SK-N-SH treated with all-trans-retinoic acid at 6 μM for 48 hours (cell line): ENCODE measurements around the gene ZNF124.

Source experiments
- ATAC-seq: fragments of 200-7000 bp; cut with Tn5 transposase; 3 replicates; pipeline ENCODE4 v1.9.1; 2020; ENCODE audit warnings: mild to moderate bottlenecking, moderate library complexity
- ARNTL ChIP-seq: fragments of 450-650 bp; formaldehyde crosslinking; IDR thresholded peaks from 2 replicates; pipeline ENCODE4 v1.5.0; 2020; ENCODE audit warnings: low read depth, mild to moderate bottlenecking, moderate library complexity, borderline replicate concordance
- BACH2 ChIP-seq: fragments of 250-450 bp; sonication (Bioruptor Pico); IDR thresholded peaks from 2 replicates; pipeline ENCODE4 v1.9.0; 2021; ENCODE audit warnings: mild to moderate bottlenecking, borderline replicate concordance
- CSDC2 ChIP-seq: fragments of 250-450 bp; sonication (Bioruptor Pico); IDR thresholded peaks from 2 replicates; pipeline ENCODE4 v1.5.0; 2020; ENCODE audit warnings: mild to moderate bottlenecking, moderate library complexity
- ESRRG ChIP-seq: fragments of 250-450 bp; sonication (Bioruptor Pico); IDR thresholded peaks from 2 replicates; pipeline ENCODE4 v1.6.1; 2021; ENCODE audit warnings: mild to moderate bottlenecking
- GLIS3 ChIP-seq: fragments of 250-450 bp; sonication (Bioruptor Pico); IDR thresholded peaks from 2 replicates; pipeline ENCODE4 v1.5.0; 2020; ENCODE audit warnings: mild to moderate bottlenecking, moderate library complexity
- ISL1 ChIP-seq: fragments of 250-450 bp; sonication (Bioruptor Pico); IDR thresholded peaks from 2 replicates; pipeline ENCODE4 v2.1.2; 2022; ENCODE audit warnings: mild to moderate bottlenecking, moderate library complexity
- OSR1 ChIP-seq: fragments of 250-450 bp; sonication (Bioruptor Pico); IDR thresholded peaks from 2 replicates; pipeline ENCODE4 v1.8.0; 2022; ENCODE audit warnings: moderate library complexity, mild to moderate bottlenecking, inconsistent platforms
- PPARA ChIP-seq: fragments of 250-450 bp; sonication (Bioruptor Pico); IDR thresholded peaks from 2 replicates; pipeline ENCODE4 v1.5.0; 2020; ENCODE audit warnings: mild to moderate bottlenecking, borderline replicate concordance
- RARB ChIP-seq: fragments of 250-450 bp; sonication (Bioruptor Pico); IDR thresholded peaks from 2 replicates; pipeline ENCODE4 v1.8.0; 2021; ENCODE audit warnings: mild to moderate bottlenecking, moderate library complexity
- SNAI2 ChIP-seq: fragments of 250-450 bp; sonication (Bioruptor Pico); IDR thresholded peaks from 2 replicates; pipeline ENCODE4 v1.5.0; 2020; ENCODE audit warnings: mild to moderate bottlenecking, moderate library complexity
- TCF4 ChIP-seq: fragments of 250-450 bp; sonication (Bioruptor Pico); IDR thresholded peaks from 2 replicates; pipeline ENCODE4 v1.8.0; 2021; ENCODE audit warnings: mild to moderate bottlenecking, moderate library complexity, borderline replicate concordance
- TOX ChIP-seq: fragments of 250-450 bp; sonication (Bioruptor Pico); IDR thresholded peaks from 2 replicates; pipeline ENCODE4 v1.8.0; 2021; ENCODE audit warnings: mild to moderate bottlenecking, moderate library complexity, borderline replicate concordance
- ZFP30 ChIP-seq: fragments of 450-650 bp; formaldehyde crosslinking; IDR thresholded peaks from 2 replicates; pipeline ENCODE4 v1.5.0; 2022; ENCODE audit warnings: mild to moderate bottlenecking, moderate library complexity
- ZNF565 ChIP-seq: fragments of 450-650 bp; formaldehyde crosslinking; conservative IDR thresholded peaks from 2 replicates; pipeline ENCODE4 v1.5.0; 2020; ENCODE audit warnings: low read depth, mild to moderate bottlenecking, moderate library complexity
- ZNF70 ChIP-seq: fragments of 450-650 bp; formaldehyde crosslinking; IDR thresholded peaks from 2 replicates; pipeline ENCODE4 v1.5.0; 2020; ENCODE audit warnings: mild to moderate bottlenecking, moderate library complexity
- ZNF8 ChIP-seq: fragments of 450-650 bp; formaldehyde crosslinking; IDR thresholded peaks from 2 replicates; pipeline ENCODE4 v1.5.0; 2020; ENCODE audit warnings: mild to moderate bottlenecking, moderate library complexity
- TF ChIP-seq, protein P1 (sequence below): fragments of 250-450 bp; sonication (Bioruptor Pico); IDR thresholded peaks from 2 replicates; pipeline ENCODE4 v1.5.0; 2020; ENCODE audit warnings: mild to moderate bottlenecking, moderate library complexity
- TF ChIP-seq, protein P2 (sequence below): fragments of 250-450 bp; sonication (Bioruptor Pico); IDR thresholded peaks from 2 replicates; pipeline ENCODE4 v1.5.1; 2020; ENCODE audit warnings: low read depth, mild to moderate bottlenecking, moderate library complexity
- TF ChIP-seq, protein P3 (sequence below): fragments of 250-450 bp; sonication (Bioruptor Pico); IDR thresholded peaks from 2 replicates; pipeline ENCODE4 v1.5.1; 2021; ENCODE audit warnings: mild to moderate bottlenecking, moderate library complexity
- TF ChIP-seq, protein P4 (sequence below): fragments of 250-450 bp; sonication (Bioruptor Pico); IDR thresholded peaks from 2 replicates; pipeline ENCODE4 v1.8.0; 2021; ENCODE audit warnings: low read depth, mild to moderate bottlenecking, moderate library complexity, borderline replicate concordance

The ZNF124 gene

DNA sequence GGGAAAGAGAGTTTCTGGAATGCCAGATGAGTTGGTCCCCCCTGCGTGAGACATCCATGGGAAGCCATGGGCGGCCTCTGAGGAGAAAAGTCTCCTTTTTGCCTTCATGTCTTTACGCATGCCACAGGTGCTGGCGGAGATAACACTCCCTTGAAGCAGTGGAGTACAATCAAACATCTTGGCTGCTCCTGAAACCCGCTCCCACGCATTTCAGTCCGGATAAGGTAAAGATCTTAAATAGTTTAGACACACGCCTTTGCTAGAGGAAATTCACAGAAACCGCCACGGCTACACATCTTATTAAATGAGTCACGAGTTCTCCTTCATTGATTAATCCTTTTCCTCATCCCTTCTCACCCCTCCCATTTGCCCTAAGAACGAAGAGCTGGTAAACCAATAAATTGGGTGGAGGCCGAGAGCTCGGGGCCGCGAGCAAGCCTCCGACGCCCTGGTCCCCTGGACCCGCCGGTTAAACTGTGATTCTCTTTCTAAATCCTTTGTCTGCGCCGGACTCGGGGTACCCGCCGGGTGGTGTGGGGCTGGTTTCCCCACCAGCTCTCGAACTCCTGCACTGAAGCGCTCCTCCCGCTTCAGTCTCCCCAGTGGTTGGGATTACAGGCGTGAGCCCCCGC is 61.1 kb downstream of the ZNF124 start:
- TF ChIP-seq PPARA (no peak), ZNF70 (CRISPR knock-in tag) (no peak), RARB (CRISPR knock-in tag) (no peak), GLIS3 (CRISPR knock-in tag) (no peak), ARNTL (CRISPR knock-in tag) (no peak), ZNF8 (CRISPR knock-in tag) (no peak), TOX (CRISPR knock-in tag) (no peak), TCF4 (CRISPR knock-in tag) (no peak), SNAI2 (CRISPR knock-in tag) (no peak), ZFP30 (CRISPR knock-in tag) (no peak)
- TF ChIP-seq, protein P1, sequence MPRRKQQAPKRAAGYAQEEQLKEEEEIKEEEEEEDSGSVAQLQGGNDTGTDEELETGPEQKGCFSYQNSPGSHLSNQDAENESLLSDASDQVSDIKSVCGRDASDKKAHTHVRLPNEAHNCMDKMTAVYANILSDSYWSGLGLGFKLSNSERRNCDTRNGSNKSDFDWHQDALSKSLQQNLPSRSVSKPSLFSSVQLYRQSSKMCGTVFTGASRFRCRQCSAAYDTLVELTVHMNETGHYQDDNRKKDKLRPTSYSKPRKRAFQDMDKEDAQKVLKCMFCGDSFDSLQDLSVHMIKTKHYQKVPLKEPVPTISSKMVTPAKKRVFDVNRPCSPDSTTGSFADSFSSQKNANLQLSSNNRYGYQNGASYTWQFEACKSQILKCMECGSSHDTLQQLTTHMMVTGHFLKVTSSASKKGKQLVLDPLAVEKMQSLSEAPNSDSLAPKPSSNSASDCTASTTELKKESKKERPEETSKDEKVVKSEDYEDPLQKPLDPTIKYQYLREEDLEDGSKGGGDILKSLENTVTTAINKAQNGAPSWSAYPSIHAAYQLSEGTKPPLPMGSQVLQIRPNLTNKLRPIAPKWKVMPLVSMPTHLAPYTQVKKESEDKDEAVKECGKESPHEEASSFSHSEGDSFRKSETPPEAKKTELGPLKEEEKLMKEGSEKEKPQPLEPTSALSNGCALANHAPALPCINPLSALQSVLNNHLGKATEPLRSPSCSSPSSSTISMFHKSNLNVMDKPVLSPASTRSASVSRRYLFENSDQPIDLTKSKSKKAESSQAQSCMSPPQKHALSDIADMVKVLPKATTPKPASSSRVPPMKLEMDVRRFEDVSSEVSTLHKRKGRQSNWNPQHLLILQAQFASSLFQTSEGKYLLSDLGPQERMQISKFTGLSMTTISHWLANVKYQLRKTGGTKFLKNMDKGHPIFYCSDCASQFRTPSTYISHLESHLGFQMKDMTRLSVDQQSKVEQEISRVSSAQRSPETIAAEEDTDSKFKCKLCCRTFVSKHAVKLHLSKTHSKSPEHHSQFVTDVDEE (CRISPR knock-in tag), result no peak
- TF ChIP-seq, protein P2, sequence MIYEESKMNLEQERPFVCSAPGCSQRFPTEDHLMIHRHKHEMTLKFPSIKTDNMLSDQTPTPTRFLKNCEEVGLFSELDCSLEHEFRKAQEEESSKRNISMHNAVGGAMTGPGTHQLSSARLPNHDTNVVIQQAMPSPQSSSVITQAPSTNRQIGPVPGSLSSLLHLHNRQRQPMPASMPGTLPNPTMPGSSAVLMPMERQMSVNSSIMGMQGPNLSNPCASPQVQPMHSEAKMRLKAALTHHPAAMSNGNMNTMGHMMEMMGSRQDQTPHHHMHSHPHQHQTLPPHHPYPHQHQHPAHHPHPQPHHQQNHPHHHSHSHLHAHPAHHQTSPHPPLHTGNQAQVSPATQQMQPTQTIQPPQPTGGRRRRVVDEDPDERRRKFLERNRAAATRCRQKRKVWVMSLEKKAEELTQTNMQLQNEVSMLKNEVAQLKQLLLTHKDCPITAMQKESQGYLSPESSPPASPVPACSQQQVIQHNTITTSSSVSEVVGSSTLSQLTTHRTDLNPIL, result no peak
- TF ChIP-seq, protein P3, sequence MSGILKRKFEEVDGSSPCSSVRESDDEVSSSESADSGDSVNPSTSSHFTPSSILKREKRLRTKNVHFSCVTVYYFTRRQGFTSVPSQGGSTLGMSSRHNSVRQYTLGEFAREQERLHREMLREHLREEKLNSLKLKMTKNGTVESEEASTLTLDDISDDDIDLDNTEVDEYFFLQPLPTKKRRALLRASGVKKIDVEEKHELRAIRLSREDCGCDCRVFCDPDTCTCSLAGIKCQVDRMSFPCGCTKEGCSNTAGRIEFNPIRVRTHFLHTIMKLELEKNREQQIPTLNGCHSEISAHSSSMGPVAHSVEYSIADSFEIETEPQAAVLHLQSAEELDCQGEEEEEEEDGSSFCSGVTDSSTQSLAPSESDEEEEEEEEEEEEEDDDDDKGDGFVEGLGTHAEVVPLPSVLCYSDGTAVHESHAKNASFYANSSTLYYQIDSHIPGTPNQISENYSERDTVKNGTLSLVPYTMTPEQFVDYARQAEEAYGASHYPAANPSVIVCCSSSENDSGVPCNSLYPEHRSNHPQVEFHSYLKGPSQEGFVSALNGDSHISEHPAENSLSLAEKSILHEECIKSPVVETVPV (CRISPR knock-in tag), result no peak
- TF ChIP-seq, protein P4, sequence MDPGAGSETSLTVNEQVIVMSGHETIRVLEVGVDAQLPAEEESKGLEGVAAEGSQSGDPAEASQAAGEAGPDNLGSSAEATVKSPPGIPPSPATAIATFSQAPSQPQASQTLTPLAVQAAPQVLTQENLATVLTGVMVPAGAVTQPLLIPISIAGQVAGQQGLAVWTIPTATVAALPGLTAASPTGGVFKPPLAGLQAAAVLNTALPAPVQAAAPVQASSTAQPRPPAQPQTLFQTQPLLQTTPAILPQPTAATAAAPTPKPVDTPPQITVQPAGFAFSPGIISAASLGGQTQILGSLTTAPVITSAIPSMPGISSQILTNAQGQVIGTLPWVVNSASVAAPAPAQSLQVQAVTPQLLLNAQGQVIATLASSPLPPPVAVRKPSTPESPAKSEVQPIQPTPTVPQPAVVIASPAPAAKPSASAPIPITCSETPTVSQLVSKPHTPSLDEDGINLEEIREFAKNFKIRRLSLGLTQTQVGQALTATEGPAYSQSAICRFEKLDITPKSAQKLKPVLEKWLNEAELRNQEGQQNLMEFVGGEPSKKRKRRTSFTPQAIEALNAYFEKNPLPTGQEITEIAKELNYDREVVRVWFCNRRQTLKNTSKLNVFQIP (CRISPR knock-in tag), result no peak
- no peak for ATAC-seq

DNA sequence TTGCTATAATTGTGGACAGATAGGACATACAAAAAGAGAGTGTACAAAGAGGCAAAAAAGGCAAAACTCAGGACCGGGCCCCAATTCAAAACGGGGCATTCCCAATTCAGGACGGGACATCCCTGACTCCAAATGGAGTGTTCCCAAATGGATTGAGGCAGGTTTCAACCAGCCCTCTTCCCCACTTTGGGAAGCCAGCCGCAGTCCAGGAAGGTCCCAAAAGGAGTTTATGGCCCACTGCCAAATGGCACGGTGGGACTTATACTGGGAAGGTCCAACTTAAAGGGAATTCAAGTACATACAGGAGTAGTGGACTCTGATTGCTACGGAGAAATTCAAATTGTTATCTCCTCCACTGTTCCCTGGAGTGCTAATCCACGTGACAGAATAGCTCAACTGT is 64.1 kb downstream of the ZNF124 start:
- no peak for ATAC-seq
- TF ChIP-seq SNAI2 (CRISPR knock-in tag) (no peak), ESRRG (CRISPR knock-in tag) (no peak), ZNF565 (CRISPR knock-in tag) (no peak), TOX (CRISPR knock-in tag) (no peak), ZNF8 (CRISPR knock-in tag) (no peak), PPARA (no peak), OSR1 (CRISPR knock-in tag) (no peak)
- TF ChIP-seq, protein P3 (CRISPR knock-in tag), result no peak
- TF ChIP-seq, protein P1 (CRISPR knock-in tag), result no peak

DNA sequence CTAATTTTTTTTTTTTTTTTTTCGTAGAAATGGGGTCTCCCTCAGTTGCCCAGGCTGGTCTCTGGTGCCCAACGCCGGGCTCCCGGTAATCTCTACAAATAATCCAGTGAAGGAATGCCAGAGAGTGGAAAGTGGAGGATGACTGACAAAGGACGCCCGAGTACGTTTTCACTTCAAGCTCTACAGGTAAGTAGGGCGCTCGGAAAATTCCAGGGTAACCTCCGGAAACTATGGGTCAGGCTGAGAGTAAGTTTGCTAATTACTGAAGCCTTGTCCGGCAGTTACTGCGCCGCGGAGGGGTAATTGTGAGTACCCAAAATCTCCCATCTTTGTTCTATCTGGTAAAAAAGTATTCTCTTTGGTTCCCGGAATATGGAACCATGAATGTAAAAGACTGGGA is 65.9 kb downstream of the ZNF124 start:
- no peak for ATAC-seq
- TF ChIP-seq PPARA (no peak), ARNTL (CRISPR knock-in tag) (no peak), ISL1 (no peak), RARB (CRISPR knock-in tag) (no peak), TOX (CRISPR knock-in tag) (no peak), ZNF565 (CRISPR knock-in tag) (no peak), BACH2 (CRISPR knock-in tag) (no peak), CSDC2 (no peak), ZFP30 (CRISPR knock-in tag) (no peak)
- TF ChIP-seq, protein P4 (CRISPR knock-in tag), result no peak
- TF ChIP-seq, protein P3 (CRISPR knock-in tag), result no peak
